GM18861 (cell line): Measurements from ENCODE around the gene BEAN1.

ENCODE experiments used
- ATAC-seq: cut with Tn5 transposase; IDR thresholded peaks from one replicate; pipeline ENCODE4 v1.9.1; 2021; ENCODE audit not compliant: unreplicated experiment

BEAN1 gene

GRCh38 chr16:66517586-66518263 is 90.6 kb downstream of the BEAN1 start:
- ATAC-seq = no peak

- no peak for ATAC-seq
These were observed 92.6 kb downstream of the BEAN1 start for GRCh38 chr16:66519482-66520373.

GRCh38 chr16:66520406-66521170 is 93.5 kb downstream of the BEAN1 start:
- ATAC-seq = no peak

- ATAC-seq = no peak
These were observed 94.2 kb downstream of the BEAN1 start for GRCh38 chr16:66521252-66521713.

- peak; percentile 39 for ATAC-seq
These were observed 95.1 kb downstream of the BEAN1 start for GRCh38 chr16:66521951-66522771.

GRCh38 chr16:66522816-66523590 is 95.9 kb downstream of the BEAN1 start:
- ATAC-seq = no peak

GRCh38 chr16:66523861-66524354 is 96.8 kb downstream of the BEAN1 start:
- ATAC-seq = peak; percentile 43

GRCh38 chr16:66524601-66525164 is 97.6 kb downstream of the BEAN1 start:
- ATAC-seq = peak; percentile 60

- ATAC-seq = no peak
These were observed 98.5 kb downstream of the BEAN1 start for GRCh38 chr16:66525396-66526180.

DNA sequence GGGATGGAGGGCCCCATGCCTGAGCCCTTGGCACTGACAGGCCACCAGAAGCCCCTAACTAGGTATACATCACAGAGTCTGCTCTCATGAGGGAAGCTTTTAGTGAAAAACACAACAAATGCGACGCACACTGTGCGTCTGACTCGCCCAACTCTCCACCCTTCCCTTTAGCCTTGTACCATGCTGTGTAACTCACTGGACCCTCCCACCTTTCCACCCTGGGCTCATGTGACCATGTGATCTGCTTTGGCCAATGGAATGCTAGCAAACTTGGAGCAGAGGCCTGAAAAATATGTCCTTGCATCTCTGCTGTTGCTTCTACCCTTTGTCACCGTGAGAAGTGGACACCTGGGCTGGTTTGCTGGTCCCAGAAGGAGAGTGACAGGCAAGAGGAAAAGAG is 101.2 kb downstream of the BEAN1 start:
- no peak for ATAC-seq

DNA sequence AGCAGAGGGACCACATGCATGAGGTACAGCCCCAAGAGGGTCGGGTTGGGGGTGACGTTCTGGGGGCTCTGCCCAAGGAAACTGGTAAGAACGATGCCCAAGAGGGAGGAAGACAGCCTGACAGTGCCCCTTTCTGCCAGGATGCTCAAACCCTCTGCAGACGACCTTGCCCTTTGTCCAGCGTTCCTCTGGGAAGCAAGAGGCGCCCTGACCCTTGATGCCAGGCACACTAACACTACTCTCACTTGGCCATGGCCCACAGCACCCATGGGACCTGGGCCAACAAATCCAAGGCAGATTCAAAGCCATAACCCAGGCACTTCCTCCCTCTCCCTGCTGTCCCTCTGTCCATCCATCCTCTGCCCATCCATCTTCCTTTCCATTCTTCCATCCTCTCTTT is 102.4 kb downstream of the BEAN1 start:
- no peak for ATAC-seq
